ENCODE measurements around the gene ZNF845.
"Not testable (repeated sequence)": the region's sequence is repeated elsewhere in the genome, so short reads cannot be mapped to it uniquely, and the experiment has no call there.

The ZNF845 gene

GRCh38 chr19:53333463-53334449 lies at the start of gene ZNF845:
Gene ZNF845, plus strand, starts transcription at chr19:53333749. Its CDS starts 7,559 bp downstream, at chr19:53341308.
- peak; percentile 65 to 85 for DNase-seq

GRCh38 chr19:53285087-53285486 lies 48.5 kb upstream of the ZNF845 start:
- no peak for DNase-seq

GRCh38 chr19:53290758-53291549 lies 42.6 kb upstream of the ZNF845 start:
- DNase-seq, result no peak

- no peak for DNase-seq
These were observed 38.6 kb upstream of the ZNF845 start for GRCh38 chr19:53294786-53295441.

GRCh38 chr19:53301341-53301740 lies 32.2 kb upstream of the ZNF845 start:
- DNase-seq, result not testable (repeated sequence)

- DNase-seq, result no peak
These were observed 25.2 kb upstream of the ZNF845 start for GRCh38 chr19:53308339-53308811.

- no peak for DNase-seq
These were observed 22.5 kb upstream of the ZNF845 start for GRCh38 chr19:53311044-53311443.

- no peak for DNase-seq
These were observed 21.7 kb upstream of the ZNF845 start for GRCh38 chr19:53311897-53312296.

GRCh38 chr19:53328967-53329366 lies 4.6 kb upstream of the ZNF845 start:
- no peak for DNase-seq

- no peak for DNase-seq
These were observed 1.1 kb upstream of the ZNF845 start for GRCh38 chr19:53332484-53332883.

GRCh38 chr19:53333066-53333462 lies 485 bp upstream of the ZNF845 start:
- no peak for DNase-seq

GRCh38 chr19:53344403-53344802 lies 10.9 kb downstream of the ZNF845 start:
- DNase-seq, result not testable (repeated sequence)

- DNase-seq, result no peak
These were observed 22.2 kb downstream of the ZNF845 start for GRCh38 chr19:53355739-53356138.

GRCh38 chr19:53357821-53358581 lies 24.5 kb downstream of the ZNF845 start:
- no peak for DNase-seq

- DNase-seq, result not testable (repeated sequence)
These were observed 26.5 kb downstream of the ZNF845 start for GRCh38 chr19:53360056-53360455.

- peak in 1 of 2 experiments; percentile 13 for DNase-seq
These were observed 31.8 kb downstream of the ZNF845 start, which contains the start of gene ZNF525 for GRCh38 chr19:53365134-53365898. Gene ZNF525, plus strand, starts transcription at chr19:53365705. Its CDS starts 6,577 bp downstream, at chr19:53372282.

GRCh38 chr19:53365899-53366493 lies 32.4 kb downstream of the ZNF845 start:
- DNase-seq, result no peak

GRCh38 chr19:53372196-53372595 lies 38.6 kb downstream of the ZNF845 start:
- no peak for DNase-seq

GRCh38 chr19:53374288-53374687 lies 40.7 kb downstream of the ZNF845 start:
- DNase-seq, result no peak

- DNase-seq, result no peak
These were observed 41.2 kb downstream of the ZNF845 start for GRCh38 chr19:53374743-53375142.

- DNase-seq, result no peak
These were observed 47.8 kb downstream of the ZNF845 start for GRCh38 chr19:53381376-53381775.

All from SW 1271 (cell line).